Measurements from ENCODE around the gene MYCL. TPM values are rescaled to one million over a fixed set of nuclear protein-coding genes. Genes with fewer than 3 reads are reported as not detected.

MYCL gene
- total and polyA plus RNA-seq, 8 donors = 2.7 to 12.9 (median 10.9) TPM

- no peak for DNase-seq
- Histone ChIP-seq H3K4me3 (no peak overlapping the region), H3K9me3 (peaks cover 0 to 8% of the 10 kb centered on the region in 2 donors), H3K36me3 (no peaks in the 10 kb centered on the region), H3K4me1 (peaks cover 0 to 7% of the 10 kb centered on the region in 2 donors), H3K27ac (peak overlapping the region in 1 of 2 donors; percentile 29), H3K27me3 (peaks cover 7 to 35% of the 10 kb centered on the region in 2 donors)
- intact Hi-C loops (cut with DNase I) = no loop called here
- TF ChIP-seq CTCF (IDR thresholded peaks at IDR 0.05) = no peak
- ATAC-seq = no peak
These were observed 6.1 kb upstream of the MYCL start for GRCh38 chr1:39907528-39908453.

GRCh38 chr1:39905172-39905571 lies 3.5 kb upstream of the MYCL start:
- DNase-seq (no peak), ATAC-seq (no peak)
- no peak overlapping the region for H3K27ac ChIP-seq
- H3K36me3 ChIP-seq = no peaks in the 10 kb centered on the region
- no peak for TF ChIP-seq CTCF (IDR thresholded peaks at IDR 0.05)
- H3K27me3 ChIP-seq = peaks cover 19 to 50% of the 10 kb centered on the region in 2 donors
- intact Hi-C loops (cut with DNase I) = no loop called here
- no peak overlapping the region for H3K4me3 ChIP-seq
- H3K4me1 ChIP-seq = peaks cover 6 to 29% of the 10 kb centered on the region in 2 donors
- peaks cover 0 to 8% of the 10 kb centered on the region in 2 donors for H3K9me3 ChIP-seq

GRCh38 chr1:39902460-39902807 lies 717 bp upstream of the MYCL start:
- H3K36me3 ChIP-seq = no peaks in the 10 kb centered on the region
- intact Hi-C loops (cut with DNase I) = loop anchor here in 1 of 2 donors (5.0 kb wide), 1 partner anchor 85 kb away; no protein-coding TSS in a partner anchor
- H3K4me1 ChIP-seq = peaks cover 6 to 27% of the 10 kb centered on the region in 2 donors
- no peaks in the 10 kb centered on the region for H3K9me3 ChIP-seq
- peak in 1 of 2 donors; percentile 13 for TF ChIP-seq CTCF (IDR thresholded peaks at IDR 0.05)
- H3K27ac ChIP-seq = no peak overlapping the region
- peaks cover 20 to 78% of the 10 kb centered on the region in 2 donors for H3K27me3 ChIP-seq
- DNase-seq = no peak
- ATAC-seq = no peak
- peak overlapping the region; percentile 55 to 57 for H3K4me3 ChIP-seq

- peaks cover 20 to 88% of the 10 kb centered on the region in 2 donors for H3K27me3 ChIP-seq
These were observed 328 bp downstream of the MYCL start for GRCh38 chr1:39901464-39901713.

More at GRCh38 chr1:39901464-39901713, 328 bp downstream of the MYCL start:
- Histone ChIP-seq H3K4me3 (peak overlapping the region; percentile 55 to 57), H3K4me1 (peaks cover 6 to 27% of the 10 kb centered on the region in 2 donors), H3K9me3 (no peaks in the 10 kb centered on the region), H3K27ac (peak overlapping the region; percentile 34 to 65), H3K36me3 (no peaks in the 10 kb centered on the region)
- intact Hi-C loops (cut with DNase I) = loop anchor here in 1 of 2 donors (5.0 kb wide), 1 partner anchor 84 kb away; no protein-coding TSS in a partner anchor
- ATAC-seq (peak; percentile 38), DNase-seq (peak in 1 of 4 donors; percentile 89)
- TF ChIP-seq CTCF (IDR thresholded peaks at IDR 0.05) = no peak
